ENCODE results near the gene OTULINL. TPM values are rescaled to one million over a fixed set of nuclear protein-coding genes. Genes with fewer than 3 reads are reported as not detected.
A peak's percentile ranks its signal among the peaks of the same experiment; 100 is the strongest.

Gene OTULINL
- total RNA-seq, 8 experiments from 2014 or later = 0.20 to 7.3 (median 3.8) TPM

- WGBS, 10 experiments = 17 to 100% (median 94%) methylated on average over 1 to 2 of the region's 3 CpGs; no CpG with 5 or more reads in 4 of the 10 experiments
- H3K27ac ChIP-seq = no peak overlapping the region
- no peak for ATAC-seq (replicated peaks in 6 of 8)
- no peak overlapping the region for H3K4me3 ChIP-seq
- in situ Hi-C loops (cut with MboI; ENCODE audit: low pct_unique_long_range_greater_than_20kb in 2 of 9, low sequenced_read_pairs in 9 of 9, unreplicated experiment in 9 of 9) = no loop called here
- peaks cover 0 to 4% of the 10 kb centered on the region in 2 donors for H3K4me1 ChIP-seq (replicated peaks in 1 of 2)
These were observed 19.9 kb upstream of the OTULINL start for GRCh38 chr5:14561741-14562140.

GRCh38 chr5:14568333-14568732 is 13.3 kb upstream of the OTULINL start:
- Histone ChIP-seq H3K4me3 (no peak overlapping the region), H3K27ac (no peak overlapping the region), H3K4me1 (replicated peaks in 1 of 2) (no peaks in the 10 kb centered on the region)
- ATAC-seq (replicated peaks in 6 of 8) = no peak
- WGBS, 10 experiments = 46 to 100% (median 82%) methylated on average over 1 of the region's 1 CpG; no CpG with 5 or more reads in 1 of the 10 experiments
- in situ Hi-C loops (cut with MboI; ENCODE audit: low pct_unique_long_range_greater_than_20kb in 2 of 9, low sequenced_read_pairs in 9 of 9, unreplicated experiment in 9 of 9) = no loop called here

- ATAC-seq (replicated peaks in 6 of 8) = peak in 3 of 8 experiments; percentile 36 to 93 (median 74)
- WGBS, 10 experiments = 44 to 100% (median 80%) methylated on average over 1 to 4 of the region's 4 CpGs; no CpG with 5 or more reads in 2 of the 10 experiments
- no peak overlapping the region for H3K4me3 ChIP-seq
These were observed 11.5 kb upstream of the OTULINL start for GRCh38 chr5:14569948-14570691.

GRCh38 chr5:14571901-14572300 is 9.7 kb upstream of the OTULINL start:
- Histone ChIP-seq H3K4me1 (replicated peaks in 1 of 2) (no peaks in the 10 kb centered on the region), H3K27ac (no peak overlapping the region), H3K4me3 (no peak overlapping the region)
- WGBS, 10 experiments = 71 to 100% (median 86%) methylated on average over 1 of the region's 1 CpG; no CpG with 5 or more reads in 3 of the 10 experiments
- ATAC-seq (replicated peaks in 6 of 8) = peak in 1 of 8 experiments; percentile 32
- in situ Hi-C loops (cut with MboI; ENCODE audit: low pct_unique_long_range_greater_than_20kb in 2 of 9, low sequenced_read_pairs in 9 of 9, unreplicated experiment in 9 of 9) = no loop called here

More at GRCh38 chr5:14569948-14570691, 11.5 kb upstream of the OTULINL start:
- H3K4me1 ChIP-seq (replicated peaks in 1 of 2) = no peaks in the 10 kb centered on the region
- H3K27ac ChIP-seq = peak overlapping the region in 1 of 2 donors; percentile 33
- in situ Hi-C loops (cut with MboI; ENCODE audit: low pct_unique_long_range_greater_than_20kb in 2 of 9, low sequenced_read_pairs in 9 of 9, unreplicated experiment in 9 of 9) = no loop called here

GRCh38 chr5:14572385-14572784 is 9.2 kb upstream of the OTULINL start:
- Histone ChIP-seq H3K4me1 (replicated peaks in 1 of 2) (no peaks in the 10 kb centered on the region), H3K27ac (no peak overlapping the region), H3K4me3 (no peak overlapping the region)
- ATAC-seq (replicated peaks in 6 of 8) = no peak
- in situ Hi-C loops (cut with MboI; ENCODE audit: low pct_unique_long_range_greater_than_20kb in 2 of 9, low sequenced_read_pairs in 9 of 9, unreplicated experiment in 9 of 9) = no loop called here

- no peak for ATAC-seq (replicated peaks in 6 of 8)
- Histone ChIP-seq H3K4me3 (no peak overlapping the region), H3K27ac (no peak overlapping the region), H3K4me1 (replicated peaks in 1 of 2) (no peaks in the 10 kb centered on the region)
- 33 to 100% (median 94%) methylated on average over 1 to 4 of the region's 4 CpGs for WGBS, 10 experiments
- in situ Hi-C loops (cut with MboI; ENCODE audit: low pct_unique_long_range_greater_than_20kb in 2 of 9, low sequenced_read_pairs in 9 of 9, unreplicated experiment in 9 of 9) = no loop called here
These were observed 8.8 kb upstream of the OTULINL start for GRCh38 chr5:14572836-14573235.

- WGBS, 10 experiments = 0 to 80% (median 42%) methylated on average over 1 to 3 of the region's 3 CpGs; no CpG with 5 or more reads in 2 of the 10 experiments
- in situ Hi-C loops (cut with MboI; ENCODE audit: low pct_unique_long_range_greater_than_20kb in 2 of 9, low sequenced_read_pairs in 9 of 9, unreplicated experiment in 9 of 9) = no loop called here
- H3K27ac ChIP-seq = no peak overlapping the region
- H3K4me3 ChIP-seq = no peak overlapping the region
- no peaks in the 10 kb centered on the region for H3K4me1 ChIP-seq (replicated peaks in 1 of 2)
- ATAC-seq (replicated peaks in 6 of 8) = no peak
These were observed 7.5 kb upstream of the OTULINL start for GRCh38 chr5:14574096-14574495.

- WGBS, 10 experiments = 0 to 100% (median 65%) methylated on average over 1 to 2 of the region's 2 CpGs; no CpG with 5 or more reads in 4 of the 10 experiments
- in situ Hi-C loops (cut with MboI; ENCODE audit: low pct_unique_long_range_greater_than_20kb in 2 of 9, low sequenced_read_pairs in 9 of 9, unreplicated experiment in 9 of 9) = no loop called here
- no peak for ATAC-seq (replicated peaks in 6 of 8)
- Histone ChIP-seq H3K27ac (no peak overlapping the region), H3K4me3 (no peak overlapping the region), H3K4me1 (replicated peaks in 1 of 2) (no peaks in the 10 kb centered on the region)
These were observed 6.6 kb upstream of the OTULINL start for GRCh38 chr5:14574891-14575508.

GRCh38 chr5:14576206-14576605 is 5.4 kb upstream of the OTULINL start:
- Histone ChIP-seq H3K4me3 (no peak overlapping the region), H3K4me1 (replicated peaks in 1 of 2) (no peaks in the 10 kb centered on the region), H3K27ac (no peak overlapping the region)
- in situ Hi-C loops (cut with MboI; ENCODE audit: low pct_unique_long_range_greater_than_20kb in 2 of 9, low sequenced_read_pairs in 9 of 9, unreplicated experiment in 9 of 9) = no loop called here
- 49 to 92% (median 75%) methylated on average over 1 to 7 of the region's 7 CpGs for WGBS, 10 experiments
- ATAC-seq (replicated peaks in 6 of 8) = no peak

GRCh38 chr5:14577079-14577725 is 4.4 kb upstream of the OTULINL start:
- WGBS, 10 experiments = 93 to 98% methylated on average over 3 to 7 of the region's 40 CpGs; no CpG with 5 or more reads in 8 of the 10 experiments

GRCh38 chr5:14577971-14578370 is 3.6 kb upstream of the OTULINL start:
- no peak for ATAC-seq (replicated peaks in 6 of 8)
- 43 to 100% (median 73%) methylated on average over 1 to 4 of the region's 4 CpGs; no CpG with 5 or more reads in 4 of the 10 experiments for WGBS, 10 experiments
- H3K4me1 ChIP-seq (replicated peaks in 1 of 2) = no peaks in the 10 kb centered on the region
- in situ Hi-C loops (cut with MboI; ENCODE audit: low pct_unique_long_range_greater_than_20kb in 2 of 9, low sequenced_read_pairs in 9 of 9, unreplicated experiment in 9 of 9) = no loop called here
- no peak overlapping the region for H3K4me3 ChIP-seq
- H3K27ac ChIP-seq = no peak overlapping the region

More at GRCh38 chr5:14577079-14577725, 4.4 kb upstream of the OTULINL start:
- no peaks in the 10 kb centered on the region for H3K4me1 ChIP-seq (replicated peaks in 1 of 2)
- no peak overlapping the region for H3K27ac ChIP-seq
- ATAC-seq (replicated peaks in 6 of 8) = no peak
- in situ Hi-C loops (cut with MboI; ENCODE audit: low pct_unique_long_range_greater_than_20kb in 2 of 9, low sequenced_read_pairs in 9 of 9, unreplicated experiment in 9 of 9) = no loop called here
- H3K4me3 ChIP-seq = no peak overlapping the region

- in situ Hi-C loops (cut with MboI; ENCODE audit: low pct_unique_long_range_greater_than_20kb in 2 of 9, low sequenced_read_pairs in 9 of 9, unreplicated experiment in 9 of 9) = no loop called here
- 0 to 96% (median 58%) methylated on average over 1 to 6 of the region's 7 CpGs; no CpG with 5 or more reads in 2 of the 10 experiments for WGBS, 10 experiments
- no peak for ATAC-seq (replicated peaks in 6 of 8)
- Histone ChIP-seq H3K4me3 (no peak overlapping the region), H3K4me1 (replicated peaks in 1 of 2) (no peaks in the 10 kb centered on the region), H3K27ac (no peak overlapping the region)
These were observed 2.3 kb upstream of the OTULINL start for GRCh38 chr5:14579246-14579645.

- in situ Hi-C loops (cut with MboI; ENCODE audit: low pct_unique_long_range_greater_than_20kb in 2 of 9, low sequenced_read_pairs in 9 of 9, unreplicated experiment in 9 of 9) = no loop called here
- WGBS, 10 experiments = 46 to 100% (median 78%) methylated on average over 1 to 4 of the region's 4 CpGs; no CpG with 5 or more reads in 1 of the 10 experiments
- H3K4me1 ChIP-seq (replicated peaks in 1 of 2) = no peaks in the 10 kb centered on the region
- no peak for ATAC-seq (replicated peaks in 6 of 8)
- no peak overlapping the region for H3K27ac ChIP-seq
- H3K4me3 ChIP-seq = no peak overlapping the region
These were observed 1.7 kb upstream of the OTULINL start for GRCh38 chr5:14579731-14580397.
